Measurements from ENCODE around the gene CASS4. TPM values are rescaled to one million over a fixed set of nuclear protein-coding genes. Genes with fewer than 3 reads are reported as not detected.

Gene CASS4
- total and polyA plus RNA-seq, 3 donors from 2014 or later: 0.79 to 1.8 (median 0.92) TPM

DNA sequence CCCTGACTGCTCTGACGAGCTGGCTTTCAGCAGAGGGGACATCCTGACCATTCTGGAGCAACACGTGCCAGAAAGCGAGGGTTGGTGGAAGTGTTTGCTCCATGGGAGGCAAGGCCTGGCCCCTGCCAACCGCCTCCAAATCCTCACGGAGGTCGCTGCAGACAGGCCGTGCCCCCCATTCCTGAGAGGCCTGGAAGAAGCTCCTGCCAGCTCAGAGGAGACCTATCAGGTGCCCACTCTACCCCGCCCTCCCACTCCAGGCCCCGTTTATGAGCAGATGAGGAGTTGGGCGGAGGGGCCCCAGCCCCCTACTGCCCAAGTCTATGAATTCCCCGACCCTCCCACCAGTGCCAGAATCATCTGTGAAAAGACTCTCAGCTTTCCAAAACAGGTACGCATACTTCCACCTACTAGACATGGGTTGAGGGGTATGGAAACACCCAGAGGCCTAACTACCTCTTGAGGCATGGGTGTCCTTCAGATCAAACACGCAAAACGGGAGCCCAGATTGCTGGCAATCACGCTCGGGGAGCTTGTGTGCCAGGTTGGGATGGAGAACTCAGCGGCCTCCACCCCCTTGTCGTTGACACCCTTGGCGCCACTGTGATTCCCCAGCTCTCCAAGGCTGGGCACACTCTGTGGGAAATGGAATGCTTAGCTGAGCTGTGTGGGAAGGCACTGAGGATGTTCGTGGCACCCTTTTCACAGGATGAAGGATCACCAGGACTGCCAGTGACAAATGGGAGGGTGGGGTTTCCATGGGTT lies 25.3 kb downstream of the CASS4 start:
- no peak for DNase-seq
- Histone ChIP-seq H3K36me3 (ENCODE audit: low read depth, missing control alignments) (no peaks in the 10 kb centered on the region), H3K27me3 (no peaks in the 10 kb centered on the region), H3K4me3 (no peak overlapping the region), H3K9me3 (no peaks in the 10 kb centered on the region), H3K4me1 (no peaks in the 10 kb centered on the region), H3K27ac (no peak overlapping the region)
- 91 to 92% methylated on average over 14 to 20 of the region's 20 CpGs for WGBS, 2 donors
- no peak for TF ChIP-seq POLR2A (IDR thresholded peaks at IDR 0.05)
- TF ChIP-seq, protein P1, sequence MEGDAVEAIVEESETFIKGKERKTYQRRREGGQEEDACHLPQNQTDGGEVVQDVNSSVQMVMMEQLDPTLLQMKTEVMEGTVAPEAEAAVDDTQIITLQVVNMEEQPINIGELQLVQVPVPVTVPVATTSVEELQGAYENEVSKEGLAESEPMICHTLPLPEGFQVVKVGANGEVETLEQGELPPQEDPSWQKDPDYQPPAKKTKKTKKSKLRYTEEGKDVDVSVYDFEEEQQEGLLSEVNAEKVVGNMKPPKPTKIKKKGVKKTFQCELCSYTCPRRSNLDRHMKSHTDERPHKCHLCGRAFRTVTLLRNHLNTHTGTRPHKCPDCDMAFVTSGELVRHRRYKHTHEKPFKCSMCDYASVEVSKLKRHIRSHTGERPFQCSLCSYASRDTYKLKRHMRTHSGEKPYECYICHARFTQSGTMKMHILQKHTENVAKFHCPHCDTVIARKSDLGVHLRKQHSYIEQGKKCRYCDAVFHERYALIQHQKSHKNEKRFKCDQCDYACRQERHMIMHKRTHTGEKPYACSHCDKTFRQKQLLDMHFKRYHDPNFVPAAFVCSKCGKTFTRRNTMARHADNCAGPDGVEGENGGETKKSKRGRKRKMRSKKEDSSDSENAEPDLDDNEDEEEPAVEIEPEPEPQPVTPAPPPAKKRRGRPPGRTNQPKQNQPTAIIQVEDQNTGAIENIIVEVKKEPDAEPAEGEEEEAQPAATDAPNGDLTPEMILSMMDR (IDR thresholded peaks at IDR 0.05): no peak
- intact Hi-C loops (cut with DNase I; ENCODE audit: low total_unique reads): no loop called here

DNA sequence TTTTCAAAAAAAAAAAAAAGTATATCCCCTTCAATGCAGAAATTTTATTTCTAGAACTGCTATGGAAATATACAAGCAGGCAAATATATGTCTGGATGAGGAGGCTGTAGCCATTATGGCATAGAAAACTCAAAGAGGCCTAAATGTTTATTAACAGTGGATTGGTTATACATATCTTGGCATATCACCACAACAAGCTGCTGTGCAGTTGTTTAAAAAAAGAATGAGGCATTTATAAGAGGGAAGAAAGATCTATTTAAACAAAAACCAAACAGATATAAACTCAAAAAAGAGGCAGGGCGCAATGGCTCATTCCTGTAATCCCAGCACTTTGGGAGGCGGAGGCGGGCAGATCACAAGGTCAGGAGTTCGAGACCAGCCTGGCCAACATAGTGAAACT lies 26.2 kb downstream of the CASS4 start:
- TF ChIP-seq, protein P1 (IDR thresholded peaks at IDR 0.05): no peak
- TF ChIP-seq POLR2A (IDR thresholded peaks at IDR 0.05): no peak
- H3K27me3 ChIP-seq: no peaks in the 10 kb centered on the region
- H3K9me3 ChIP-seq: no peaks in the 10 kb centered on the region
- WGBS, 2 donors: 97 to 98% methylated on average over 4 of the region's 4 CpGs
- no peaks in the 10 kb centered on the region for H3K36me3 ChIP-seq (ENCODE audit: low read depth, missing control alignments)
- H3K27ac ChIP-seq: no peak overlapping the region
- no peak for DNase-seq
- no peak overlapping the region for H3K4me3 ChIP-seq
- H3K4me1 ChIP-seq: no peaks in the 10 kb centered on the region
- intact Hi-C loops (cut with DNase I; ENCODE audit: low total_unique reads): no loop called here

DNA sequence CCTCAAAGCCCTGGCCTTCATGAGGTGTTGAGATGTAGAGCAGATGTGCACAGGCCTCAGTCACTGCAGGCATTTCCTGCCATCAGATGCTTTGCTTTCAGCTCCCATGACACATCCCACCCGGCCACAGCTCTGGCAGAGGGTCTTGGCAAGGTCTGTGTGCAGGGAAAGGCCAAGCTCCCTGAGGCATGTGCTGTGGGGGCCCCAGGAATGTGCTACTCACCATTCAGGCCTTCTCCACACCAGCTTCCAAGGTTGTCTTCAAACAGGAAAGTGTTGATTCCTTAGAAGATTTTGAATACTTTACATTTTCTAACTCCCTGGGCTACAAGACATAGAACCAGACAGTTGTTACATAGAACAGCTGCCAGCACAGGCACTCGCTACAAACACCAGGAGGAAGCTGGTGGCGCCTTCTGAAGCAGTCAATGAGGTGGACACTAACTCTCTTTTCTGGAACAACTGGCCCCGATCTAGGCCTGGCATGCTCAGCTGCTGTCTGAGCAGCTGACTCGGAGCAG lies 27.8 kb downstream of the CASS4 start:
- no peaks in the 10 kb centered on the region for H3K9me3 ChIP-seq
- no peak for DNase-seq
- H3K4me1 ChIP-seq: no peaks in the 10 kb centered on the region
- 48 to 61% methylated on average over 5 of the region's 5 CpGs for WGBS, 2 donors
- no peak overlapping the region for H3K27ac ChIP-seq
- H3K4me3 ChIP-seq: no peak overlapping the region
- H3K27me3 ChIP-seq: no peaks in the 10 kb centered on the region
- H3K36me3 ChIP-seq (ENCODE audit: low read depth, missing control alignments): no peaks in the 10 kb centered on the region
- TF ChIP-seq, protein P1 (IDR thresholded peaks at IDR 0.05): no peak
- TF ChIP-seq POLR2A (IDR thresholded peaks at IDR 0.05): no peak
- intact Hi-C loops (cut with DNase I; ENCODE audit: low total_unique reads): no loop called here

DNA sequence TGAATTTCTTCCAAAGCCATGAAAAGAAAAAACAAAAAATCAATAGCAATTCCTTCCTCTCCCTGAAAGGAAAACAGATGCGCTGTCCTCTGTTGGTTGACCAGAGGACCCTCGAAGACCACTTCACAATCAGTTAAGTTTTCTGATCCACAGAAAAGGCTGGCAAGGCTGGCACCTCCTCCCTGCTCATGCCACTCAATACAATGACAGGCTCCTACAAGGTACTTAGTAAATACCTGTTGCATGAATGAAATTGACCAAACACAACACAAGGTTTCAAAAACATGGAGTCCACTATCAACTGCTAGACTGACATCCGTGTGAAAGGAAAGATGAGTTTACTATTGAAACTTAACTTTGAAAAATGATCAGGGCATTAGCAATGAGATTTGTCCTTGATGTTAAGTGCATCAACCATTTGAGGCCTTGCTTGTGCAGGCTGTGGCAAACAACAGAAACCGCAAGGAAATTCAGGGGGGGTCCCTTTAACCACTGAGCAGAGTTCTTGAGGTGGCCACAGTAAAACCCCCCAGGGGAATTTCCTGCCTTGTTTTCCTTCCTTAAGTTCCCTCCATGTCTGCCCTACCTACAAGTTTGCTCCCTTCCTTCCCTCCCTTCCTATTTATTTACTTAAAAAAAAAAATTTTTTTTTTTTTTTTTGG lies 28.4 kb downstream of the CASS4 start:
- no peak overlapping the region for H3K27ac ChIP-seq
- TF ChIP-seq, protein P1 (IDR thresholded peaks at IDR 0.05): no peak
- no peak for TF ChIP-seq POLR2A (IDR thresholded peaks at IDR 0.05)
- no peaks in the 10 kb centered on the region for H3K27me3 ChIP-seq
- no peaks in the 10 kb centered on the region for H3K9me3 ChIP-seq
- intact Hi-C loops (cut with DNase I; ENCODE audit: low total_unique reads): no loop called here
- no peaks in the 10 kb centered on the region for H3K36me3 ChIP-seq (ENCODE audit: low read depth, missing control alignments)
- no peak overlapping the region for H3K4me3 ChIP-seq
- DNase-seq: no peak
- no peaks in the 10 kb centered on the region for H3K4me1 ChIP-seq
- WGBS, 2 donors: 81 to 88% methylated on average over 4 of the region's 4 CpGs
